HEK293 (cell line): Measurements from ENCODE around the gene SLC32A1.

ENCODE experiments used
- KLF10 ChIP-seq: fragments of 450-650 bp; IDR thresholded peaks from 2 replicates; pipeline ENCODE4 v1.5.1; 2018; ENCODE audit warnings: missing biosample characterization, mild to moderate bottlenecking, missing genetic modification characterization
- PRDM10 ChIP-seq: fragments of 450-650 bp; formaldehyde crosslinking; IDR thresholded peaks from 2 replicates; pipeline ENCODE4 v1.5.1; 2016; ENCODE audit warnings: missing biosample characterization, missing genetic modification characterization
- ZEB2 ChIP-seq: fragments of 450-650 bp; formaldehyde crosslinking; IDR thresholded peaks from 2 replicates; pipeline ENCODE4 v1.5.1; 2016; ENCODE audit warnings: missing biosample characterization, missing genetic modification characterization
- ZFP69B ChIP-seq: fragments of 450-650 bp; formaldehyde crosslinking; IDR thresholded peaks from 2 replicates; pipeline ENCODE4 v1.5.1; 2016; ENCODE audit warnings: missing biosample characterization, missing genetic modification characterization
- ZIC2 ChIP-seq: fragments of 450-650 bp; formaldehyde crosslinking; IDR thresholded peaks from 2 replicates; pipeline ENCODE4 v1.5.1; 2016; ENCODE audit warnings: missing biosample characterization, missing genetic modification characterization
- ZNF121 ChIP-seq: fragments of 450-650 bp; formaldehyde crosslinking; IDR thresholded peaks from 2 replicates; pipeline ENCODE4 v1.5.1; 2016; ENCODE audit warnings: missing biosample characterization, missing genetic modification characterization
- ZNF169 ChIP-seq: fragments of 450-650 bp; formaldehyde crosslinking; IDR thresholded peaks from 2 replicates; pipeline ENCODE4 v1.5.1; 2016; ENCODE audit warnings: missing biosample characterization, missing genetic modification characterization
- ZNF184 ChIP-seq: fragments of 450-650 bp; IDR thresholded peaks from 2 replicates; pipeline ENCODE4 v1.5.1; 2018; ENCODE audit warnings: missing biosample characterization, mild to moderate bottlenecking, missing genetic modification characterization
- ZNF266 ChIP-seq: fragments of 450-650 bp; formaldehyde crosslinking; IDR thresholded peaks from 2 replicates; pipeline ENCODE4 v1.5.1; 2016; ENCODE audit warnings: missing biosample characterization, missing genetic modification characterization, low read depth
- ZNF274 ChIP-seq, 2 experiments: fragments of 200-500 bp in 1 of 2; fragments of 450-650 bp in 1 of 2; sonication (Bioruptor generic) in 1 of 2; formaldehyde crosslinking in 1 of 2; IDR thresholded peaks; 2 replicates each; pipeline versions ENCODE4 v1.5.1 to v1.6.1; 2014 to 2016; ENCODE audit warnings: borderline replicate concordance in 1 of 2, inconsistent platforms in 1 of 2, low read length in 1 of 2, missing biosample characterization in 1 of 2, missing genetic modification characterization in 1 of 2
- ZNF280D ChIP-seq: fragments of 450-650 bp; formaldehyde crosslinking; IDR thresholded peaks from 2 replicates; pipeline ENCODE4 v1.5.1; 2016; ENCODE audit warnings: missing biosample characterization, missing genetic modification characterization
- ZNF302 ChIP-seq: fragments of 450-650 bp; formaldehyde crosslinking; IDR thresholded peaks from 2 replicates; pipeline ENCODE4 v1.5.1; 2016; ENCODE audit warnings: missing biosample characterization, missing genetic modification characterization, low read depth
- ZNF311 ChIP-seq: fragments of 450-650 bp; formaldehyde crosslinking; IDR thresholded peaks from 2 replicates; pipeline ENCODE4 v1.5.1; 2017; ENCODE audit warnings: missing biosample characterization, missing genetic modification characterization, borderline replicate concordance
- ZNF404 ChIP-seq: fragments of 450-650 bp; formaldehyde crosslinking; IDR thresholded peaks from 2 replicates; pipeline ENCODE4 v1.5.1; 2017; ENCODE audit warnings: missing biosample characterization, missing genetic modification characterization
- ZNF426 ChIP-seq: fragments of 450-650 bp; formaldehyde crosslinking; IDR thresholded peaks from 2 replicates; pipeline ENCODE4 v1.5.1; 2017; ENCODE audit warnings: missing biosample characterization, missing genetic modification characterization, mild to moderate bottlenecking, inconsistent platforms, moderate library complexity
- ZNF473 ChIP-seq: fragments of 450-650 bp; formaldehyde crosslinking; IDR thresholded peaks from 2 replicates; pipeline ENCODE4 v1.5.1; 2017; ENCODE audit warnings: missing biosample characterization, missing genetic modification characterization
- ZNF48 ChIP-seq: fragments of 450-650 bp; formaldehyde crosslinking; IDR thresholded peaks from 2 replicates; pipeline ENCODE4 v1.5.1; 2016; ENCODE audit warnings: missing biosample characterization, missing genetic modification characterization
- ZNF561 ChIP-seq: fragments of 450-650 bp; IDR thresholded peaks from 2 replicates; pipeline ENCODE4 v1.5.1; 2018; ENCODE audit warnings: missing biosample characterization, missing genetic modification characterization, borderline replicate concordance
- ZNF600 ChIP-seq: fragments of 450-650 bp; formaldehyde crosslinking; IDR thresholded peaks from 2 replicates; pipeline ENCODE4 v1.5.1; 2016; ENCODE audit warnings: missing biosample characterization, missing genetic modification characterization
- ZNF610 ChIP-seq: fragments of 450-650 bp; formaldehyde crosslinking; IDR thresholded peaks from 2 replicates; pipeline ENCODE4 v1.5.1; 2016; ENCODE audit warnings: missing biosample characterization, missing genetic modification characterization, borderline replicate concordance
- ZNF626 ChIP-seq: fragments of 450-650 bp; sonication (Bioruptor Pico); formaldehyde crosslinking; IDR thresholded peaks from 2 replicates; pipeline ENCODE4 v1.5.1; 2018; ENCODE audit warnings: missing biosample characterization, missing genetic modification characterization, inconsistent platforms
- ZNF664 ChIP-seq: fragments of 450-650 bp; formaldehyde crosslinking; IDR thresholded peaks from 2 replicates; pipeline ENCODE4 v1.5.1; 2016; ENCODE audit warnings: missing biosample characterization, missing genetic modification characterization
- ZNF707 ChIP-seq: fragments of 450-650 bp; formaldehyde crosslinking; IDR thresholded peaks from 2 replicates; pipeline ENCODE4 v1.5.1; 2016; ENCODE audit warnings: missing biosample characterization, missing genetic modification characterization
- ZNF747 ChIP-seq: fragments of 450-650 bp; formaldehyde crosslinking; IDR thresholded peaks from 2 replicates; pipeline ENCODE4 v1.5.1; 2016; ENCODE audit warnings: missing biosample characterization, missing genetic modification characterization
- ZNF791 ChIP-seq: fragments of 450-650 bp; formaldehyde crosslinking; IDR thresholded peaks from 2 replicates; pipeline ENCODE4 v1.5.1; 2016; ENCODE audit warnings: missing biosample characterization, missing genetic modification characterization
- ZNF837 ChIP-seq: fragments of 450-650 bp; formaldehyde crosslinking; IDR thresholded peaks from 2 replicates; pipeline ENCODE4 v1.5.1; 2016; ENCODE audit warnings: missing biosample characterization, missing genetic modification characterization
- TF ChIP-seq, protein P1 (sequence below): fragments of 450-650 bp; formaldehyde crosslinking; IDR thresholded peaks from 2 replicates; pipeline ENCODE4 v1.5.1; 2016; ENCODE audit warnings: missing biosample characterization, missing genetic modification characterization
- TF ChIP-seq, protein P2 (sequence below): fragments of 450-650 bp; formaldehyde crosslinking; IDR thresholded peaks from 2 replicates; pipeline ENCODE4 v1.5.1; 2016; ENCODE audit warnings: missing biosample characterization, missing genetic modification characterization
- TF ChIP-seq, protein P3 (sequence below): fragments of 450-650 bp; formaldehyde crosslinking; IDR thresholded peaks from 2 replicates; pipeline ENCODE4 v1.5.1; 2016; ENCODE audit warnings: missing biosample characterization, missing genetic modification characterization

The SLC32A1 gene

GRCh38 chr20:38730989-38731737, 6.9 kb downstream of the SLC32A1 start (continued):
- TF ChIP-seq ZNF280D (tag by site-specific recombination) (0 out of 2 replicates have a peak, but pooled peaks have one; percentile 48), ZNF266 (tag by site-specific recombination) (no peak), ZNF274 (IDR thresholded peaks at IDR 0.05; ENCODE audit: low read length) (no peak), ZNF274 (tag by site-specific recombination; IDR thresholded peaks at IDR 0.05; ENCODE audit: borderline replicate concordance) (no peak), ZEB2 (tag by site-specific recombination) (0 out of 2 replicates have a peak, but pooled peaks have one; percentile 60), ZNF311 (no peak), ZNF664 (tag by site-specific recombination) (no peak), ZNF169 (tag by site-specific recombination) (no peak), ZNF600 (tag by site-specific recombination) (peak; percentile 46; the same call in 1 of the 2 replicates), KLF10 (tag by site-specific recombination) (no peak), ZNF473 (no peak), ZNF121 (no peak), ZNF426 (tag by site-specific recombination) (no peak), ZNF747 (tag by site-specific recombination) (no peak), ZNF184 (tag by site-specific recombination) (0 out of 2 replicates have a peak, but pooled peaks have one; percentile 64), ZNF837 (tag by site-specific recombination) (no peak), ZNF626 (tag by site-specific recombination) (no peak), ZNF561 (peak; percentile 95), ZIC2 (peak; percentile 52), ZNF302 (tag by site-specific recombination) (no peak), PRDM10 (tag by site-specific recombination) (peak; percentile 58), ZNF48 (no peak), ZNF404 (tag by site-specific recombination) (no peak), ZNF610 (tag by site-specific recombination) (0 out of 2 replicates have a peak, but pooled peaks have one; percentile 19), ZNF791 (no peak), ZNF707 (tag by site-specific recombination) (no peak), ZFP69B (tag by site-specific recombination) (peak; percentile 81)
- TF ChIP-seq, protein P1, sequence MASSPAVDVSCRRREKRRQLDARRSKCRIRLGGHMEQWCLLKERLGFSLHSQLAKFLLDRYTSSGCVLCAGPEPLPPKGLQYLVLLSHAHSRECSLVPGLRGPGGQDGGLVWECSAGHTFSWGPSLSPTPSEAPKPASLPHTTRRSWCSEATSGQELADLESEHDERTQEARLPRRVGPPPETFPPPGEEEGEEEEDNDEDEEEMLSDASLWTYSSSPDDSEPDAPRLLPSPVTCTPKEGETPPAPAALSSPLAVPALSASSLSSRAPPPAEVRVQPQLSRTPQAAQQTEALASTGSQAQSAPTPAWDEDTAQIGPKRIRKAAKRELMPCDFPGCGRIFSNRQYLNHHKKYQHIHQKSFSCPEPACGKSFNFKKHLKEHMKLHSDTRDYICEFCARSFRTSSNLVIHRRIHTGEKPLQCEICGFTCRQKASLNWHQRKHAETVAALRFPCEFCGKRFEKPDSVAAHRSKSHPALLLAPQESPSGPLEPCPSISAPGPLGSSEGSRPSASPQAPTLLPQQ (tag by site-specific recombination), result peak; percentile 17; the same call in 1 of the 2 replicates
- TF ChIP-seq, protein P2, sequence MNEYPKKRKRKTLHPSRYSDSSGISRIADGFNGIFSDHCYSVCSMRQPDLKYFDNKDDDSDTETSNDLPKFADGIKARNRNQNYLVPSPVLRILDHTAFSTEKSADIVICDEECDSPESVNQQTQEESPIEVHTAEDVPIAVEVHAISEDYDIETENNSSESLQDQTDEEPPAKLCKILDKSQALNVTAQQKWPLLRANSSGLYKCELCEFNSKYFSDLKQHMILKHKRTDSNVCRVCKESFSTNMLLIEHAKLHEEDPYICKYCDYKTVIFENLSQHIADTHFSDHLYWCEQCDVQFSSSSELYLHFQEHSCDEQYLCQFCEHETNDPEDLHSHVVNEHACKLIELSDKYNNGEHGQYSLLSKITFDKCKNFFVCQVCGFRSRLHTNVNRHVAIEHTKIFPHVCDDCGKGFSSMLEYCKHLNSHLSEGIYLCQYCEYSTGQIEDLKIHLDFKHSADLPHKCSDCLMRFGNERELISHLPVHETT (tag by site-specific recombination), result 0 out of 2 replicates have a peak, but pooled peaks have one; percentile 49
- TF ChIP-seq, protein P3, sequence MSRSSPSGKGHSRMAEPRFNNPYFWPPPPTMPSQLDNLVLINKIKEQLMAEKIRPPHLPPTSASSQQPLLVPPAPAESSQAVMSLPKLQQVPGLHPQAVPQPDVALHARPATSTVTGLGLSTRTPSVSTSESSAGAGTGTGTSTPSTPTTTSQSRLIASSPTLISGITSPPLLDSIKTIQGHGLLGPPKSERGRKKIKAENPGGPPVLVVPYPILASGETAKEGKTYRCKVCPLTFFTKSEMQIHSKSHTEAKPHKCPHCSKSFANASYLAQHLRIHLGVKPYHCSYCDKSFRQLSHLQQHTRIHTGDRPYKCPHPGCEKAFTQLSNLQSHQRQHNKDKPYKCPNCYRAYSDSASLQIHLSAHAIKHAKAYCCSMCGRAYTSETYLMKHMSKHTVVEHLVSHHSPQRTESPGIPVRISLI (tag by site-specific recombination), result no peak
